ENCODE data around the gene ENHO. TPM values are rescaled to one million over a fixed set of nuclear protein-coding genes. Genes with fewer than 3 reads are reported as not detected.

The ENHO gene
- total and polyA plus RNA-seq, 8 donors: 1.2 to 63.8 (median 11.4) TPM; not detected in 2

GRCh38 chr9:34546834-34547827 lies 24.3 kb upstream of the ENHO start:
- peak; percentile 63 to 82 for DNase-seq
- Histone ChIP-seq H3K9me3 (no peaks in the 10 kb centered on the region), H3K27me3 (peaks cover 0 to 18% (median 10%) of the 10 kb centered on the region in 3 donors), H3K36me3 (no peaks in the 10 kb centered on the region), H3K4me1 (peaks cover 0 to 8% (median 4%) of the 10 kb centered on the region in 4 donors), H3K27ac (no peak overlapping the region), H3K4me3 (no peak overlapping the region)
- intact Hi-C loops (cut with DNase I; ENCODE audit: low total_unique reads): no loop called here
- 58 to 66% (median 61%) methylated on average over 14 to 16 of the region's 16 CpGs for WGBS, 5 donors
- TF ChIP-seq CTCF (IDR thresholded peaks at IDR 0.05) (peak in 5 of 7 experiments; percentile 54 to 67 (median 58)), POLR2A (IDR thresholded peaks at IDR 0.05) (no peak)

GRCh38 chr9:34546102-34546833 lies 23.5 kb upstream of the ENHO start:
- Histone ChIP-seq H3K4me1 (peaks cover 0 to 8% (median 4%) of the 10 kb centered on the region in 4 donors), H3K27ac (no peak overlapping the region), H3K9me3 (no peaks in the 10 kb centered on the region), H3K27me3 (peaks cover 0 to 18% (median 10%) of the 10 kb centered on the region in 3 donors), H3K36me3 (no peaks in the 10 kb centered on the region), H3K4me3 (no peak overlapping the region)
- intact Hi-C loops (cut with DNase I; ENCODE audit: low total_unique reads): no loop called here
- 61 to 76% (median 71%) methylated on average over 6 to 7 of the region's 7 CpGs for WGBS, 5 donors
- TF ChIP-seq POLR2AphosphoS5 (IDR thresholded peaks at IDR 0.05): no peak
- TF ChIP-seq CTCF (IDR thresholded peaks at IDR 0.05): no peak
- no peak for TF ChIP-seq EP300 (IDR thresholded peaks at IDR 0.05)
- no peak for TF ChIP-seq POLR2A (IDR thresholded peaks at IDR 0.05)
- no peak for DNase-seq

DNA sequence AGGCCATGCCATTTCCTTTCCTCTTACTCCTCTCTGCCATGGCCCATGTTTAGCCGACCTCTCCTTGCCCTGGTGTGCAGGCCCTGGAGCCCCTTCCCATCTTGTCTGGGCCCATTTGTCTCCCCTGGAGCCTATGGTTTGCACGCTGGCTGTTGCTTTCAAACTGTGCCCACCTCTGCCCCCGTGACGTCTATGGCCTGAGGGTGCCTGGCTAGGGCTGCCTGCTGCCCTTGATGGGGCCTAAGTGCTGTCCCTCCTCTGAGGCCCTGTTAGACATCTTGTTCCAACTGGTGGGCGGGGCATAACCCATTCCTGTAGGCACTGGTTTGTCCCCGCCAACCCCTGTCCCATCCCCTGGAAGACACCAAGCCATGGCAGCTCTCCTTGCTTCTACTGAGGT lies 22.7 kb upstream of the ENHO start:
- intact Hi-C loops (cut with DNase I; ENCODE audit: low total_unique reads): no loop called here
- WGBS, 5 donors: 81 to 91% (median 84%) methylated on average over 6 of the region's 6 CpGs
- H3K4me3 ChIP-seq: no peak overlapping the region
- H3K4me1 ChIP-seq: peaks cover 0 to 8% (median 4%) of the 10 kb centered on the region in 4 donors
- no peak for DNase-seq
- H3K36me3 ChIP-seq: no peaks in the 10 kb centered on the region
- TF ChIP-seq POLR2AphosphoS5 (IDR thresholded peaks at IDR 0.05) (no peak), CTCF (IDR thresholded peaks at IDR 0.05) (no peak), POLR2A (IDR thresholded peaks at IDR 0.05) (no peak), EP300 (IDR thresholded peaks at IDR 0.05) (no peak)
- H3K9me3 ChIP-seq: no peaks in the 10 kb centered on the region
- no peak overlapping the region for H3K27ac ChIP-seq
- peaks cover 0 to 18% (median 10%) of the 10 kb centered on the region in 3 donors for H3K27me3 ChIP-seq

DNA sequence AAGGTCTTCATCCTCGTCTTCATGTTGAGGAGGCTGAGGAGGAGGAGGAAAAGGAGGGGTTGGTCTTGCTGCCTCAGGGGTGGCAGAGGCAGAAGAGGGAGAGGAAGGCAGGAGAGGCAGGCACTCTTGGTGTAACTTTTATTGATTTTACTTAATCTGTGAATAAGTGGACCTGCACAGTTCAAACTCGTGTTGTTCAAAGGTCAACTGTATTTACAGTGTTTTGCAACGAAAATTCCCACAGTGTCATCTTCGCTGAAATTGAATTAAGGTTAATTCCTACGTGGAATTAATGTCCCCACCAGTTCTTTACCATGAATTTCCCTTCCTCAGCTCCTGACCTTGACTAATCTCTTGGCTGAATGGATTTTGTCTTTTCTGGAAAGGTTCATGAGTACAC lies 21.2 kb upstream of the ENHO start:
- no peak for DNase-seq
- Histone ChIP-seq H3K9me3 (no peaks in the 10 kb centered on the region), H3K4me3 (no peak overlapping the region), H3K27me3 (peaks cover 0 to 18% (median 10%) of the 10 kb centered on the region in 3 donors), H3K36me3 (no peaks in the 10 kb centered on the region), H3K27ac (no peak overlapping the region), H3K4me1 (peaks cover 0 to 8% (median 4%) of the 10 kb centered on the region in 4 donors)
- intact Hi-C loops (cut with DNase I; ENCODE audit: low total_unique reads): no loop called here
- TF ChIP-seq POLR2A (IDR thresholded peaks at IDR 0.05) (no peak), POLR2AphosphoS5 (IDR thresholded peaks at IDR 0.05) (no peak), CTCF (IDR thresholded peaks at IDR 0.05) (no peak), EP300 (IDR thresholded peaks at IDR 0.05) (no peak)
- 40 to 50% (median 44%) methylated on average over 5 of the region's 5 CpGs for WGBS, 5 donors
